Body of pancreas (tissue), 4 donors: ENCODE data around the gene GFI1.

Experiments
- POLR2A ChIP-seq, 3 donors: fragments of 450-650 bp; IDR thresholded peaks; one replicate each; pipeline ENCODE4 v1.6.1; 2016; ENCODE audit warnings: antibody characterized with exemption in 3 of 3, mild to moderate bottlenecking in 2 of 3
- TF ChIP-seq, protein P1 (sequence below), 7 experiments: fragments of 450-650 bp in 4 of 7; fragments of 200-600 bp in 3 of 7; sonication (generic) in 3 of 7; IDR thresholded peaks; one replicate each; pipeline ENCODE4 v1.5.1; 2016 to 2019; ENCODE audit warnings: antibody characterized with exemption in 7 of 7

DNA sequence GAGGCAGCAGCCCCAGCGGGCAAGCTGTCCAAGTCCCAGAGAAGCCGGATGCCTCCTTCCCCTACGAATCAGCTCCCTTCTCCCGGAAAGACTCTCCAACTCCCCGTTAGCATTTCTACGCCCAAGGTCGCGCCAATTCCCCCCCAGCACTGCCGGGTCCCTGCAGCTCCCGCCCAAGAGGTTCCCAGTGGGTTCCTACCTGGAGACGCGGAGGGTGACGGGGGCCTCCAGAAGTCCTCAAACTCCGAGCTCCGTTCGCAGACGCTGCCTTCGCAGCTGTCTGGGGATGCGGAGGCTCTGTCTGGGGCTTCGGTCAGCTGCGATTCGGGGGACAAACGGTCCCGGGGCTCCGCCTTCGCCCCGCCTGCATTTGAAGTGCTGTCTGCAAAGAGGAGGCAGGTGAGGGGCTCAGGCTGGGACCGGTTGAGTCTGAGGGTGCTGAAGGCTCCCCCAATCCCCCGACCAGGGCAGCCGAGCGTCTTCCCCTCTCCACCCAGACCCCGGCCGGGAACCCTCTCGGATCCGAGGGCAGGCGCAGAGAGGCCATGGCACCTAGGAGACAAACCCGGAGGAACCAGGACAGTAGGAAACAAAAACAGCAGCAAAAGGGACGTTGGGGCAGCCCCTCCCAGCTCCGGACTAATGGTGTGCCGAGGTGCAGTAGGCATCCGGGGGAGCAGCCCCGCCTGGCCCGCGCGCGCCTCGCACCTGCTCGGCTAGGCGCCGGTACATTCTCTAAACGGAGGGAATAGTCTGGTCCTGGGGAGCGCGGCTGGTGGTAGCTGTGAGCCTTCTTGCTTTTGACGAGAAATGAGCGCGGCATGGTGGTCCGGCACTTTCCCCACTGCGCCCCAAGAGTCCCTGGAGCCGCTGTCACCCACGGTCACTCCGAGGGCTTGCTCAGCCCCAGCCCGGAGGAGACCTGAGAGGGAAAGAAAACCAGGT is 3.8 kb downstream of the GFI1 start:
- TF ChIP-seq POLR2A (IDR thresholded peaks at IDR 0.05) = no peak
- TF ChIP-seq, protein P1, sequence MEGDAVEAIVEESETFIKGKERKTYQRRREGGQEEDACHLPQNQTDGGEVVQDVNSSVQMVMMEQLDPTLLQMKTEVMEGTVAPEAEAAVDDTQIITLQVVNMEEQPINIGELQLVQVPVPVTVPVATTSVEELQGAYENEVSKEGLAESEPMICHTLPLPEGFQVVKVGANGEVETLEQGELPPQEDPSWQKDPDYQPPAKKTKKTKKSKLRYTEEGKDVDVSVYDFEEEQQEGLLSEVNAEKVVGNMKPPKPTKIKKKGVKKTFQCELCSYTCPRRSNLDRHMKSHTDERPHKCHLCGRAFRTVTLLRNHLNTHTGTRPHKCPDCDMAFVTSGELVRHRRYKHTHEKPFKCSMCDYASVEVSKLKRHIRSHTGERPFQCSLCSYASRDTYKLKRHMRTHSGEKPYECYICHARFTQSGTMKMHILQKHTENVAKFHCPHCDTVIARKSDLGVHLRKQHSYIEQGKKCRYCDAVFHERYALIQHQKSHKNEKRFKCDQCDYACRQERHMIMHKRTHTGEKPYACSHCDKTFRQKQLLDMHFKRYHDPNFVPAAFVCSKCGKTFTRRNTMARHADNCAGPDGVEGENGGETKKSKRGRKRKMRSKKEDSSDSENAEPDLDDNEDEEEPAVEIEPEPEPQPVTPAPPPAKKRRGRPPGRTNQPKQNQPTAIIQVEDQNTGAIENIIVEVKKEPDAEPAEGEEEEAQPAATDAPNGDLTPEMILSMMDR (IDR thresholded peaks at IDR 0.05) = no peak
